DMS153 treated with DMSO at 0.1 percent for 48 hours (cell line): ENCODE results near the gene ADGRF3.
"Not testable (repeated sequence)": the region's sequence is repeated elsewhere in the genome, so short reads cannot be mapped to it uniquely, and the experiment has no call there.

Experiments used
- DNase-seq: peaks from one replicate; lab custom pipeline; 2025; ENCODE audit not compliant: unreplicated experiment; lab: John Stamatoyannopoulos, UW

The ADGRF3 gene

GRCh38 chr2:26283606-26284005 lies 63.0 kb downstream of the ADGRF3 start:
- no peak for DNase-seq

DNA sequence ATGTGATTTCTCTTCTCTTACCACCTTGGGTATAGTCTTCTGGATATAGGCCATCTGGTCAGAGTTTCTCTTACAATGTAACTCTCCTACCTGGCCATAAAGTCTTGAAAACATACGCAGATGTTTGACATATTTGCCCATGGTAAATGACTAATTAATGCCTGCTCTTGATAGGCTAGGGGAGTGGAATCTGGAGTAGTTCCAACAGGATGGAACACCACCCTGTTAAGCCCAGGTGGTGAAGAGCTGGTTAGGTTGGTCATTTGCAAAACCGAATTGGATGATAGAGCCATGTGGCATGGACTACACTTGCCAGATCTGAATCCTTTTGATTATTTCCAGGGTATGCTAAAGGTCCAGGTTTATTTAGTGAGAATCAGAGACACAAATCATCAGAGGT lies 65.4 kb downstream of the ADGRF3 start:
- no peak for DNase-seq

DNA sequence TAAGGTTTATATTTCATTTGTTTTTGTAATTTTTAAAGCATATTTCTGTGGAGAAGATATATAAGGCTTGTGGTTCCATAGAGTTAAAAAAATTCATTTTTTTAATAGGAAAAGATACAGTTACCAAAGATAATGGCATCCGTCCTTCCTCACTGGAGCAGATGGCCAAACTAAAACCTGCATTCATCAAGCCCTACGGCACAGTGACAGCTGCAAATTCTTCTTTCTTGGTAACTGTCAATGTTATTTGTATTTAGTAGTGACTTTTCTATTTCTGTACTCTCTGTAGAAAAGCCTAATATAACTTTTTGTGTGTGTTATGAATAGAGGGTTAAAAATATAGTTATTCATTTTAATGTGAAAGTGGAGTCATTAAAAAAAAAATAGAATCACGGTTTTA lies 66.7 kb downstream of the ADGRF3 start:
- no peak for DNase-seq

GRCh38 chr2:26276484-26277227 lies 69.9 kb downstream of the ADGRF3 start:
- DNase-seq, result no peak

DNA sequence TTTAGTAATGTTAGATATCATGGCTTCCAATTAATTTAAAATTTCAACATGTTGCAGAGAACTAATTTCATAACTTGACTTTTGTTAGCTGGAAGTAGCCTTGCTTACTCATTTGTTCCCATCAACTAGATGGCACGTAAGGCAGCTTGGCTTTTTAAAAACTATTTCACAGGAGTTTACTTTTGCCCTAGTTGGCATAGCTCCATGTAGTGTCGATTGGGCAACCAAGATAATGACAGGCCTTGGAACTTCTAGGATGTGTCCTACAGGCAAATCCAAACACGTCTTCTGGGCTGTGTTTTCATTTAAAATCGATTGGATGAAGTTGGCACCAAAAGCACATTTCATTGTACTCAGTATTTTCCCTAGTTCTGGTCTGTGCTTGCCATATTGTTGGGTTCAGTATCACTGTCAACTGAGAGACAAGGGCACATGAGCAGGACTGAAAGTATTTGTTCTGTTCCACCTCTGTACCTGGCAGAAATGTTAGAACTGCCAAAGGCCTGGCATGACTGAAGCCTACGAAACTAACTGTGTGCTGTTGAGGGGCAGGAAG lies 72.5 kb downstream of the ADGRF3 start:
- peak; percentile 22 for DNase-seq

- no peak for DNase-seq
Observed at GRCh38 chr2:26273501-26273900, 73.1 kb downstream of the ADGRF3 start.

DNA sequence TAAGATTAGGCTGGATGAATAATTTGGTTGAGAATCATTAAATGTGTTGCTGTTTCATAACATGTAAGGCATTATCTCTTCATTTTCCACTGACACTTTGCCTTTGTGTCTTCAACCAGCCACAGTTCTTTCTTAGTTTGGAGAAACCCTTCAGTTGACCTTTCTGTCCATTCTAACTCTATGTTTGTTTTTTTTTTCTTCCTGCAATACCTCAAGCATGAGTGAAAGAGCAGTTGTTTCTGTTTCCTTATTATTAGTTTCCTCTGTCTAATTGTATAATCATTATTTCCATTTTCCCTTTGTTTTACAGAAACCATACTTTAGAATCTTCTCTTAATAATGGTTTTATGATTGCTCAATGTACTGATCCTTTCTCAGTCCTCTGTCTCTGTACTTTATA lies 76.2 kb downstream of the ADGRF3 start:
- no peak for DNase-seq

- no peak for DNase-seq
Observed at GRCh38 chr2:26269571-26270158, 76.9 kb downstream of the ADGRF3 start.

DNA sequence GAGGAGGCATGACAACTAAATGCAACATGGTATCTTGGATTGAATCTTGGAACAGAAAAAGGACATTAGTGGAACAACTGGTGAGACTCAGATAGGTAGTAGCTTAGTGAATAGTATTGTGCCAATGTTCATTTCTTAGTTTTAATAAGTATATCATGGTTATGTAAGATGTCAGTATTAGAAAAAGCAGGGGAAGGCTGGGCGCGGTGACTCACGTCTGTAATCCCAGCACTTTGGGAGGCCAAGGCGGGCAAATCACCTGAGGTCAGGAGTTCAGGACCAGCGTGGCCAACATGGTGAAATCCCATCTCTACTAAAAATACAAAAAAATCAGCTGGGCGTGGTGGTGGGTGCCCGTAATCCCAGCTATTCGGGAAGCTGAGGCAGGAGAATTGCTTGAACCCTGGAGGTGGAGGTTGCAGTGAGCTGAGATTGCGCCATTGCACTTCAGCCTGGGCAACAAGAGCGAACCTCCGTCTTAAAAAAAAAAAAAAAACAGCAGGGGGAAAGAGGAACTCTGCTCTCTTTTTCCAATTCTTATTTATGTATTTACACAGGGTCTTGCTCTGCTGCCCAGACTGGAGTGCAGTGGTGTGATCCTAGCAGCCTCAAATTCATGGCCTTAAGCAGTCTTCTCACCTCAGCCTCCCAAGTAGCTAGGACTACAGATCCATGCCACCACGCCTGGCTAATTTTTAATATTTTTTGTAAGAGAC lies 77.8 kb downstream of the ADGRF3 start:
- DNase-seq, result not testable (repeated sequence)

DNA sequence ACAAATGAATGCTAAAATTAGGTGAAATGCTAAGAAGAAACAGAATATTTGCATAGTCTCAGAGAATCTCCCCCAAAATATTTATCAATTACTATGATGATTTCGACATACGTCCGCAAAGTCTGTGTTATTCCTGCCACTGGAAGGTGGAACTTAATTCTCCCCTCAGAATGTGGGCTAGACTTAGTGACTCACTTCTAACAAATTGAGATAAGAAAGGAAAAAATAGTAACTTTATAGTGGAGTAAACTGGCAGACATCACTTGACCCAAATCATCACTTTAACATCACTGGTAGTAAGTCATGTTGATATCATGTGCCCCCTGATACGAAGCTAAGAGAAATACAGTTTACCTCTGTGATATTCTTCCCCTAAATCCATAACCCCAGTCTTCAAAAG lies 78.4 kb downstream of the ADGRF3 start:
- DNase-seq, result no peak

- not testable (repeated sequence) for DNase-seq
Observed at GRCh38 chr2:26258836-26259235, 87.8 kb downstream of the ADGRF3 start.
